Sigmoid colon (tissue), 7 donors: ENCODE data around the gene C11orf52. TPM values are rescaled to one million over a fixed set of nuclear protein-coding genes. Genes with fewer than 3 reads are reported as not detected.

Experiments used
- DNase-seq: peaks from one replicate; pipeline ENCODE4 v3.0.0-alpha.2; 2019
- H3K27ac ChIP-seq, 4 donors: fragments of 200-600 bp; sonication (generic); one replicate each; pipeline ENCODE4 v1.5.1; 2016 to 2019; ENCODE audit warnings: mild to moderate bottlenecking in 1 of 4
- H3K27me3 ChIP-seq, 3 donors: fragments of 200-600 bp; sonication (generic); one replicate each; pipeline ENCODE4 v1.5.1; 2019; ENCODE audit warnings: mild to moderate bottlenecking in 1 of 3
- H3K36me3 ChIP-seq, 4 donors: fragments of 200-600 bp; sonication (generic); one replicate each; pipeline ENCODE4 v1.5.1; 2016 to 2019
- H3K4me1 ChIP-seq, 4 donors: fragments of 200-600 bp; sonication (generic); one replicate each; pipeline ENCODE4 v1.5.1; 2017 to 2019
- H3K4me3 ChIP-seq, 4 donors: fragments of 200-600 bp; sonication (generic); one replicate each; pipeline ENCODE4 v1.5.1; 2017 to 2019; ENCODE audit warnings: mild to moderate bottlenecking in 2 of 4, moderate library complexity in 1 of 4
- H3K9me3 ChIP-seq, 4 donors: fragments of 200-600 bp in 3 of 4; sonication (generic) in 3 of 4; one replicate each; pipeline versions ENCODE4 v1.5.1 to v1.6.1; 2013 to 2019
- CTCF ChIP-seq, 4 experiments: fragments of 450-650 bp in 3 of 4; fragments of 200-600 bp in 1 of 4; IDR thresholded peaks; one replicate each; pipeline ENCODE4 v1.5.1; 2016 to 2019; ENCODE audit warnings: antibody characterized with exemption in 4 of 4, mild to moderate bottlenecking in 3 of 4, moderate library complexity in 2 of 4
- EP300 ChIP-seq, 4 donors: sonication (generic); formaldehyde crosslinking; IDR thresholded peaks; one replicate each; pipeline ENCODE4 v1.6.1; 2017; ENCODE audit warnings: antibody characterized with exemption in 4 of 4
- POLR2A ChIP-seq, 2 donors: fragments of 450-650 bp; IDR thresholded peaks; one replicate each; pipeline ENCODE4 v1.6.1; 2016; ENCODE audit warnings: antibody characterized with exemption in 2 of 2, mild to moderate bottlenecking in 2 of 2, moderate library complexity in 2 of 2
- POLR2AphosphoS5 ChIP-seq, 4 donors: sonication (generic); formaldehyde crosslinking; IDR thresholded peaks; one replicate each; pipeline ENCODE4 v1.6.1; 2017; ENCODE audit warnings: antibody characterized with exemption in 4 of 4
- WGBS, 2 donors: extraction: QIAGEN DNeasy Blood & Tissue Kit; methylation state at CpG; one replicate each; pipeline ENCODE4 v1.1.7; 2013; 5-methylcytosine and 5-hydroxymethylcytosine counted together
- intact Hi-C: fragments of 100-400 bp; cut with DNase I; formaldehyde crosslinking; loops from one replicate; pipeline ENCODE4 v1.15.1; 2023
- polyA plus RNA-seq, 3 donors: library from polyadenylated mRNA; stranded (reverse); fragments of 200-250 nt; gene quantifications; one replicate each; pipeline ENCODE4 v1.2.3, GENCODE V29; 2013
- total RNA-seq, 4 donors: library from RNA; depleted of rRNA; stranded (reverse); fragments of >200 nt; gene quantifications; one replicate each; pipeline ENCODE4 v1.1.0, GENCODE V29; 2016
- donor health status: healthy with polysubstance abuse.
- donor health status: Bipolar disorder and iron deficiency.
- donor health status: healthy.

The C11orf52 gene
- total and polyA plus RNA-seq, 7 donors, result 3.9 to 17.8 (median 11.6) TPM; not detected in 3

GRCh38 chr11:111949519-111950426, 31.1 kb downstream of the C11orf52 start:
- no peak overlapping the region for H3K27ac ChIP-seq
- H3K9me3 ChIP-seq, result no peaks in the 10 kb centered on the region
- no peaks in the 10 kb centered on the region for H3K27me3 ChIP-seq
- no peak overlapping the region for H3K4me3 ChIP-seq
- H3K4me1 ChIP-seq, result peaks cover 0 to 10% (median 5%) of the 10 kb centered on the region in 4 donors
- H3K36me3 ChIP-seq, result no peaks in the 10 kb centered on the region
- intact Hi-C loops, result no loop called here
- WGBS, 2 donors, result 65 to 67% methylated on average over 7 of the region's 7 CpGs
- TF ChIP-seq EP300 (IDR thresholded peaks at IDR 0.05) (no peak), POLR2A (IDR thresholded peaks at IDR 0.05) (no peak), POLR2AphosphoS5 (IDR thresholded peaks at IDR 0.05) (no peak), CTCF (IDR thresholded peaks at IDR 0.05) (no peak)
- no peak for DNase-seq

- Histone ChIP-seq H3K27me3 (no peaks in the 10 kb centered on the region), H3K4me1 (peaks cover 0 to 4% (median 2%) of the 10 kb centered on the region in 4 donors), H3K27ac (no peak overlapping the region), H3K9me3 (no peaks in the 10 kb centered on the region), H3K4me3 (no peak overlapping the region), H3K36me3 (no peaks in the 10 kb centered on the region)
- TF ChIP-seq EP300 (IDR thresholded peaks at IDR 0.05) (no peak), CTCF (IDR thresholded peaks at IDR 0.05) (no peak), POLR2AphosphoS5 (IDR thresholded peaks at IDR 0.05) (no peak), POLR2A (IDR thresholded peaks at IDR 0.05) (no peak)
- 94 to 96% methylated on average over 3 of the region's 3 CpGs for WGBS, 2 donors
- intact Hi-C loops, result no loop called here
- no peak for DNase-seq
Measured at GRCh38 chr11:111951565-111951964, 32.9 kb downstream of the C11orf52 start.

- Histone ChIP-seq H3K36me3 (peaks cover 0 to 5% (median 0%) of the 10 kb centered on the region in 4 donors), H3K27me3 (no peaks in the 10 kb centered on the region), H3K9me3 (no peaks in the 10 kb centered on the region), H3K4me1 (peaks cover 0 to 4% (median 0%) of the 10 kb centered on the region in 4 donors), H3K4me3 (no peak overlapping the region), H3K27ac (no peak overlapping the region)
- WGBS, 2 donors, result 96 to 98% methylated on average over 4 of the region's 4 CpGs
- no peak for DNase-seq
- no peak for TF ChIP-seq POLR2AphosphoS5 (IDR thresholded peaks at IDR 0.05)
- TF ChIP-seq POLR2A (IDR thresholded peaks at IDR 0.05), result no peak
- TF ChIP-seq EP300 (IDR thresholded peaks at IDR 0.05), result no peak
- no peak for TF ChIP-seq CTCF (IDR thresholded peaks at IDR 0.05)
- intact Hi-C loops, result no loop called here
Measured at GRCh38 chr11:111954154-111954553, 35.4 kb downstream of the C11orf52 start.

GRCh38 chr11:111957663-111958444, 39.1 kb downstream of the C11orf52 start:
- H3K4me3 ChIP-seq, result no peak overlapping the region
- H3K27ac ChIP-seq, result no peak overlapping the region
- no peaks in the 10 kb centered on the region for H3K27me3 ChIP-seq
- H3K36me3 ChIP-seq, result peaks cover 0 to 6% (median 0%) of the 10 kb centered on the region in 4 donors
- DNase-seq, result no peak
- 94 to 95% methylated on average over 12 of the region's 12 CpGs for WGBS, 2 donors
- TF ChIP-seq POLR2AphosphoS5 (IDR thresholded peaks at IDR 0.05) (no peak), POLR2A (IDR thresholded peaks at IDR 0.05) (no peak), CTCF (IDR thresholded peaks at IDR 0.05) (no peak), EP300 (IDR thresholded peaks at IDR 0.05) (no peak)
- intact Hi-C loops, result no loop called here
- no peaks in the 10 kb centered on the region for H3K9me3 ChIP-seq
- H3K4me1 ChIP-seq, result no peaks in the 10 kb centered on the region
